AG04449 (cell line): Measurements from ENCODE around the gene VGLL4.
"Not testable (repeated sequence)": the region's sequence is repeated elsewhere in the genome, so short reads cannot be mapped to it uniquely, and the experiment has no call there.

Experiments used
- CTCF ChIA-PET: fragments of 350-600 bp; formaldehyde crosslinking; extraction: SDS; loops from one replicate; lab custom pipeline; 2021; ENCODE audit warnings: antibody characterized with exemption; lab: Yijun Ruan, JAX
- POLR2A ChIA-PET: fragments of 400-600, 350-600 bp; formaldehyde crosslinking; extraction: SDS; loops from one replicate; lab custom pipeline; 2020; ENCODE audit warnings: antibody characterized with exemption, inconsistent platforms; lab: Yijun Ruan, JAX
- DNase-seq: peaks from one replicate; pipeline ENCODE4 v3.0.0-alpha.2; 2010; ENCODE audit warnings: low read depth, low spot score
- H3K4me3 ChIP-seq: 2 replicates; pipeline ENCODE4 v1.5.1; 2011; ENCODE audit warnings: low read depth, mild to moderate bottlenecking, control low read depth, low read length
- TF ChIP-seq, protein P1 (sequence below): IDR thresholded peaks from one replicate; pipeline ENCODE4 v1.5.1; 2011; ENCODE audit warnings: mild to moderate bottlenecking, moderate library complexity, low read length, control low read depth, inconsistent platforms; ENCODE audit not compliant: insufficient read depth; ENCODE audit errors: missing control alignments

Gene VGLL4

DNA sequence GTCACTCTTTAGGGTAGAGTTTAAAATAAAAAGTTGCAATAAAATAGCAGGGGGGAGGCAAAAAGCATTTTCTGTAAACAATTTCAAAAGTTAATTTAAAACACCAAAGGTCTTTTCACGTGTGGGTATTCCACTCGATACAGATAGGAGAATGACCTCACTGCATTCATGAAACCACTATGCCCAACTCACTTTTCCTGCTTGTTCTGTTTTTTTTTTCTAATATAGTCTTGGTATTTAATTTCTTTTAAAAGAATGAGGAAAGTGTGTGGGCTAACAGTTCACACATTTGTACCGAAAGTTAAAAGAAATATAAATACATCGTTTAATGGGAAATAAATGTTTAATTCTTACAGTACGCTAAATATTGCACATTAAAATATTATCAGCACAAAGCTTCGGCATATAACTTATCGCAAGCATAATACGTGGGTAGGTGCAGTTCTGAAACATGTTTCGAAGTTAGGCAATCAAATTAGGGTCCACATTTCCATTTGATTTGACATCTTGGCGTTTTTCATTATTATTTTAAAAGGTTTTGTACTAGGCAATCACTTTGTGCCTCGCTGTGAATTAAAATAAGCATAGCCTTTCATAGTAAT, 41.4 kb downstream of the VGLL4 start:
- CTCF ChIA-PET = interaction anchor here (1.2 kb wide), 1 partner anchor 10 kb away, joined by 3 read pairs; no protein-coding TSS in a partner anchor
- TF ChIP-seq, protein P1, sequence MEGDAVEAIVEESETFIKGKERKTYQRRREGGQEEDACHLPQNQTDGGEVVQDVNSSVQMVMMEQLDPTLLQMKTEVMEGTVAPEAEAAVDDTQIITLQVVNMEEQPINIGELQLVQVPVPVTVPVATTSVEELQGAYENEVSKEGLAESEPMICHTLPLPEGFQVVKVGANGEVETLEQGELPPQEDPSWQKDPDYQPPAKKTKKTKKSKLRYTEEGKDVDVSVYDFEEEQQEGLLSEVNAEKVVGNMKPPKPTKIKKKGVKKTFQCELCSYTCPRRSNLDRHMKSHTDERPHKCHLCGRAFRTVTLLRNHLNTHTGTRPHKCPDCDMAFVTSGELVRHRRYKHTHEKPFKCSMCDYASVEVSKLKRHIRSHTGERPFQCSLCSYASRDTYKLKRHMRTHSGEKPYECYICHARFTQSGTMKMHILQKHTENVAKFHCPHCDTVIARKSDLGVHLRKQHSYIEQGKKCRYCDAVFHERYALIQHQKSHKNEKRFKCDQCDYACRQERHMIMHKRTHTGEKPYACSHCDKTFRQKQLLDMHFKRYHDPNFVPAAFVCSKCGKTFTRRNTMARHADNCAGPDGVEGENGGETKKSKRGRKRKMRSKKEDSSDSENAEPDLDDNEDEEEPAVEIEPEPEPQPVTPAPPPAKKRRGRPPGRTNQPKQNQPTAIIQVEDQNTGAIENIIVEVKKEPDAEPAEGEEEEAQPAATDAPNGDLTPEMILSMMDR = no peak
- no peak for DNase-seq
- POLR2A ChIA-PET = interaction anchor here (0.8 kb wide), 1 partner anchor 42 kb away, joined by 3 read pairs; the partner anchor contains the start of gene VGLL4
- no peak overlapping the region for H3K4me3 ChIP-seq

- ChIA-PET POLR2A (interaction anchor here (0.8 to 2.3 kb wide), 4 partner anchors 11 to 42 kb away, joined by 3 to 15 read pairs (median 4); partner anchors contain the start of gene VGLL4), CTCF (no interaction called here)
- no peak for DNase-seq
- H3K4me3 ChIP-seq = no peak overlapping the region
- TF ChIP-seq, protein P1 = no peak
These were observed 42.1 kb downstream of the VGLL4 start for GRCh38 chr3:11601446-11602238.

- TF ChIP-seq, protein P1 = peak; percentile 12
- CTCF ChIA-PET = interaction anchor here (0.9 kb wide), 1 partner anchor 11 kb away, joined by 4 read pairs; no protein-coding TSS in a partner anchor
- H3K4me3 ChIP-seq = no peak overlapping the region
- POLR2A ChIA-PET = interaction anchor here (0.5 to 2.3 kb wide), 16 partner anchors 10 to 464 kb away, joined by 3 to 15 read pairs (median 3); partner anchors contain the start of gene VGLL4
- peak; percentile 99 for DNase-seq
These were observed 43.0 kb downstream of the VGLL4 start for GRCh38 chr3:11600501-11601282.

- DNase-seq = no peak
- ChIA-PET CTCF (no interaction called here), POLR2A (interaction anchor here (0.6 kb wide), 1 partner anchor 47 kb away, joined by 3 read pairs; the partner anchor contains the start of gene VGLL4)
- TF ChIP-seq, protein P1 = no peak
- H3K4me3 ChIP-seq = no peak overlapping the region
These were observed 47.3 kb downstream of the VGLL4 start for GRCh38 chr3:11596387-11596786.

GRCh38 chr3:11595024-11595423, 48.7 kb downstream of the VGLL4 start:
- H3K4me3 ChIP-seq, DNase-seq, CTCF ChIA-PET, POLR2A ChIA-PET: not testable (repeated sequence)

- ChIA-PET CTCF (interaction anchor here (0.7 to 1.5 kb wide), 3 partner anchors 11 to 214 kb away, joined by 3 to 6 read pairs (median 3); no protein-coding TSS in a partner anchor), POLR2A (no interaction called here)
- TF ChIP-seq, protein P1 = no peak
- H3K4me3 ChIP-seq = no peak overlapping the region
- no peak for DNase-seq
These were observed 50.2 kb downstream of the VGLL4 start for GRCh38 chr3:11593318-11594034.
